Stomach (tissue), 9 donors: ENCODE results near the gene LACTBL1. TPM values are rescaled to one million over a fixed set of nuclear protein-coding genes. Genes with fewer than 3 reads are reported as not detected.
A peak's percentile ranks its signal among the peaks of the same experiment; 100 is the strongest.

Source experiments
- DNase-seq, 2 donors: peaks; one replicate each; pipeline versions ENCODE4 v3.0.0 to v3.0.0-alpha.2; 2013 to 2019
- H3K27ac ChIP-seq, 5 donors: fragments of 200-600 bp in 4 of 5; sonication (generic) in 4 of 5; one replicate each; pipeline ENCODE4 v1.5.1; 2013 to 2019; ENCODE audit warnings: mild to moderate bottlenecking in 1 of 5, moderate library complexity in 1 of 5
- H3K27me3 ChIP-seq, 3 donors: fragments of 200-600 bp; sonication (generic); one replicate each; pipeline ENCODE4 v1.5.1; 2017 to 2019; ENCODE audit warnings: mixed run types in 1 of 3
- H3K36me3 ChIP-seq, 4 donors: fragments of 200-600 bp; sonication (generic); 1 replicate in 3 of 4; 2 replicates in 1 of 4; pipeline ENCODE4 v1.5.1; 2016 to 2019
- H3K4me1 ChIP-seq, 4 donors: fragments of 200-600 bp; sonication (generic); one replicate each; pipeline ENCODE4 v1.5.1; 2016 to 2019
- H3K4me3 ChIP-seq, 4 donors: fragments of 200-600 bp; sonication (generic) in 3 of 4; one replicate each; pipeline ENCODE4 v1.5.1; 2016 to 2019; ENCODE audit warnings: mild to moderate bottlenecking in 1 of 4
- H3K9me3 ChIP-seq, 4 donors: fragments of 200-600 bp; sonication (generic); one replicate each; pipeline ENCODE4 v1.5.1; 2016 to 2019
- CTCF ChIP-seq, 7 experiments: fragments of 450-650 bp in 4 of 7; fragments of 200-600 bp in 3 of 7; sonication (generic) in 3 of 7; IDR thresholded peaks; one replicate each; pipeline ENCODE4 v1.5.1; 2016 to 2019; ENCODE audit warnings: antibody characterized with exemption in 7 of 7, control low read depth in 2 of 7, mild to moderate bottlenecking in 1 of 7
- EP300 ChIP-seq: sonication (generic); formaldehyde crosslinking; IDR thresholded peaks from one replicate; pipeline ENCODE4 v1.6.1; 2017; ENCODE audit warnings: antibody characterized with exemption
- POLR2A ChIP-seq, 4 donors: fragments of 450-650 bp; IDR thresholded peaks; one replicate each; pipeline ENCODE4 v1.6.1; 2016; ENCODE audit warnings: antibody characterized with exemption in 4 of 4, control low read depth in 2 of 4, mild to moderate bottlenecking in 1 of 4, moderate library complexity in 1 of 4
- POLR2AphosphoS5 ChIP-seq, 3 donors: sonication (generic); formaldehyde crosslinking; IDR thresholded peaks; one replicate each; pipeline ENCODE4 v1.6.1; 2016; ENCODE audit warnings: antibody characterized with exemption in 3 of 3
- WGBS, 5 donors: extraction: QIAGEN DNeasy Blood & Tissue Kit in 3 of 5; methylation state at CpG; one replicate each; pipeline versions ENCODE4 v1.1.5 to v1.1.7; 2013 to 2018; 5-methylcytosine and 5-hydroxymethylcytosine counted together
- intact Hi-C: fragments of 100-400 bp; cut with DNase I; formaldehyde crosslinking; loops from one replicate; pipeline ENCODE4 v1.15.1; 2023; ENCODE audit warnings: low total_unique reads
- polyA plus RNA-seq, 3 donors: library from polyadenylated mRNA; stranded (reverse); fragments of 200-250 nt; gene quantifications; one replicate each; pipeline ENCODE4 v1.2.3, GENCODE V29; 2013
- total RNA-seq, 5 donors: library from RNA; depleted of rRNA; stranded (reverse); fragments of >200 nt; gene quantifications; one replicate each; pipeline versions ENCODE4 v1.1.0 to v1.2.3, GENCODE V29; 2014 to 2016
- donor health status: healthy with polysubstance abuse.
- donor health status: Bipolar disorder and iron deficiency.
- donor health status: healthy.

Gene LACTBL1
- total and polyA plus RNA-seq, 8 donors: not detected

GRCh38 chr1:22932803-22933470 is 39.7 kb downstream of the LACTBL1 start:
- Histone ChIP-seq H3K27ac (no peak overlapping the region), H3K9me3 (peaks cover 0 to 17% (median 7%) of the 10 kb centered on the region in 4 donors), H3K4me3 (no peak overlapping the region), H3K36me3 (no peaks in the 10 kb centered on the region), H3K4me1 (no peaks in the 10 kb centered on the region), H3K27me3 (peaks cover 0 to 19% (median 0%) of the 10 kb centered on the region in 3 donors)
- no peak for TF ChIP-seq POLR2AphosphoS5 (IDR thresholded peaks at IDR 0.05)
- TF ChIP-seq CTCF (IDR thresholded peaks at IDR 0.05): no peak
- no peak for TF ChIP-seq EP300
- no peak for TF ChIP-seq POLR2A (IDR thresholded peaks at IDR 0.05)
- intact Hi-C loops: no loop called here
- no peak for DNase-seq
- 40 to 49% (median 46%) methylated on average over 4 of the region's 4 CpGs for WGBS, 5 donors

GRCh38 chr1:22930240-22930912 is 42.3 kb downstream of the LACTBL1 start:
- H3K9me3 ChIP-seq: peaks cover 0 to 11% (median 2%) of the 10 kb centered on the region in 4 donors
- 28 to 44% (median 38%) methylated on average over 9 to 11 of the region's 11 CpGs for WGBS, 5 donors
- peaks cover 0 to 42% (median 0%) of the 10 kb centered on the region in 3 donors for H3K27me3 ChIP-seq
- H3K4me3 ChIP-seq: no peak overlapping the region
- peak in 1 of 2 donors; percentile 69 for DNase-seq
- no peak for TF ChIP-seq EP300
- TF ChIP-seq CTCF (IDR thresholded peaks at IDR 0.05): peak in 4 of 7 experiments; percentile 33 to 58 (median 54)
- no peak for TF ChIP-seq POLR2A (IDR thresholded peaks at IDR 0.05)
- TF ChIP-seq POLR2AphosphoS5 (IDR thresholded peaks at IDR 0.05): no peak
- H3K4me1 ChIP-seq: no peaks in the 10 kb centered on the region
- H3K27ac ChIP-seq: no peak overlapping the region
- intact Hi-C loops: no loop called here
- no peaks in the 10 kb centered on the region for H3K36me3 ChIP-seq

- Histone ChIP-seq H3K27ac (no peak overlapping the region), H3K36me3 (no peaks in the 10 kb centered on the region), H3K4me1 (no peaks in the 10 kb centered on the region), H3K27me3 (peaks cover 0 to 46% (median 0%) of the 10 kb centered on the region in 3 donors), H3K4me3 (no peak overlapping the region), H3K9me3 (no peaks in the 10 kb centered on the region)
- WGBS, 5 donors: 64 to 73% (median 70%) methylated on average over 9 of the region's 9 CpGs
- DNase-seq: no peak
- TF ChIP-seq POLR2A (IDR thresholded peaks at IDR 0.05) (no peak), EP300 (no peak), CTCF (IDR thresholded peaks at IDR 0.05) (no peak), POLR2AphosphoS5 (IDR thresholded peaks at IDR 0.05) (no peak)
- intact Hi-C loops: no loop called here
Measured at GRCh38 chr1:22925111-22925510, 47.6 kb downstream of the LACTBL1 start.

- no peak for TF ChIP-seq EP300
- no peak for TF ChIP-seq CTCF (IDR thresholded peaks at IDR 0.05)
- TF ChIP-seq POLR2A (IDR thresholded peaks at IDR 0.05): no peak
- no peak for TF ChIP-seq POLR2AphosphoS5 (IDR thresholded peaks at IDR 0.05)
- no peaks in the 10 kb centered on the region for H3K36me3 ChIP-seq
- peaks cover 0 to 37% (median 0%) of the 10 kb centered on the region in 3 donors for H3K27me3 ChIP-seq
- intact Hi-C loops: no loop called here
- H3K4me1 ChIP-seq: no peaks in the 10 kb centered on the region
- no peaks in the 10 kb centered on the region for H3K9me3 ChIP-seq
- WGBS, 5 donors: 83 to 100% (median 96%) methylated on average over 1 of the region's 1 CpG
- DNase-seq: no peak
- H3K4me3 ChIP-seq: no peak overlapping the region
- H3K27ac ChIP-seq: no peak overlapping the region
Measured at GRCh38 chr1:22922640-22923039, 50.0 kb downstream of the LACTBL1 start.
